WTC11 (cell line): ENCODE results near the gene RTL5. TPM values are rescaled to one million over a fixed set of nuclear protein-coding genes. Genes with fewer than 3 reads are reported as not detected.

ENCODE experiments used
- ATAC-seq: fragments of 200-7000 bp; cut with Tn5 transposase; 2 replicates; pipeline ENCODE4 v1.10.0; 2021; ENCODE audit warnings: mild to moderate bottlenecking, moderate library complexity
- CTCF ChIA-PET: fragments of 300-600 bp; sonication (Branson Sonifier 250); formaldehyde crosslinking; loops from one replicate; lab custom pipeline; 2021; ENCODE audit warnings: antibody characterized with exemption; lab: Charles Lee
- POLR2A ChIA-PET: fragments of 350-600 bp; sonication (Branson Sonifier 250); formaldehyde crosslinking; loops from one replicate; lab custom pipeline; 2021; ENCODE audit warnings: antibody characterized with exemption; lab: Charles Lee
- DNase-seq: peaks from one replicate; pipeline ENCODE4 v3.0.0; 2021; ENCODE audit warnings: low spot score
- H3K27ac Mint-ChIP-seq: 2 replicates; pipeline ENCODE4 v1.8.0; 2021; ENCODE audit warnings: mixed read lengths
- H3K27me3 Mint-ChIP-seq: 2 replicates; pipeline ENCODE4 v1.8.0; 2021; ENCODE audit warnings: low read depth, mild to moderate bottlenecking, moderate library complexity, mixed read lengths
- H3K36me3 Mint-ChIP-seq: 2 replicates; pipeline ENCODE4 v1.8.0; 2021; ENCODE audit warnings: mixed read lengths
- H3K4me1 Mint-ChIP-seq: 2 replicates; pipeline ENCODE4 v1.8.0; 2022; ENCODE audit warnings: mixed read lengths
- H3K4me3 Mint-ChIP-seq: 2 replicates; pipeline ENCODE4 v1.8.0; 2021; ENCODE audit warnings: mild to moderate bottlenecking, moderate library complexity, mixed read lengths
- H3K9me3 Mint-ChIP-seq: 2 replicates; pipeline ENCODE4 v1.8.0; 2021; ENCODE audit warnings: mixed read lengths
- AR ChIP-seq: fragments of 250-450 bp; sonication (Bioruptor Pico); IDR thresholded peaks from 2 replicates; pipeline ENCODE4 v1.9.0; 2021; ENCODE audit warnings: mild to moderate bottlenecking
- ESRRA ChIP-seq: sonication (generic); formaldehyde crosslinking; IDR thresholded peaks from 2 replicates; pipeline ENCODE4 v1.8.1; 2022; ENCODE audit warnings: mild to moderate bottlenecking, missing genetic modification reagents, borderline replicate concordance
- FOXP1 ChIP-seq: sonication (generic); formaldehyde crosslinking; IDR thresholded peaks from 2 replicates; pipeline ENCODE4 v1.8.0; 2022; ENCODE audit warnings: missing genetic modification reagents, mild to moderate bottlenecking, moderate library complexity, borderline replicate concordance
- HMGXB4 ChIP-seq: sonication (generic); formaldehyde crosslinking; IDR thresholded peaks from 2 replicates; pipeline ENCODE4 v1.8.1; 2023; ENCODE audit warnings: mild to moderate bottlenecking, moderate library complexity, missing genetic modification reagents
- KAT7 ChIP-seq: sonication (generic); formaldehyde crosslinking; IDR thresholded peaks from 2 replicates; pipeline ENCODE4 v1.8.1; 2023; ENCODE audit warnings: missing genetic modification reagents, mild to moderate bottlenecking, borderline replicate concordance
- MYBL2 ChIP-seq: sonication (generic); formaldehyde crosslinking; IDR thresholded peaks from 2 replicates; pipeline ENCODE4 v1.8.1; 2023; ENCODE audit warnings: mild to moderate bottlenecking, moderate library complexity, missing genetic modification reagents
- RELA ChIP-seq: sonication (generic); formaldehyde crosslinking; IDR thresholded peaks from 2 replicates; pipeline ENCODE4 v1.8.1; 2022; ENCODE audit warnings: missing genetic modification reagents, mild to moderate bottlenecking, borderline replicate concordance
- TEAD4 ChIP-seq: sonication (generic); formaldehyde crosslinking; IDR thresholded peaks from 2 replicates; pipeline ENCODE4 v1.8.0; 2022; ENCODE audit warnings: mild to moderate bottlenecking, missing genetic modification reagents
- ZNF219 ChIP-seq: sonication (generic); formaldehyde crosslinking; IDR thresholded peaks from 2 replicates; pipeline ENCODE4 v1.8.0; 2023; ENCODE audit warnings: missing genetic modification reagents, mild to moderate bottlenecking, borderline replicate concordance
- ZNF396 ChIP-seq: fragments of 250-450 bp; sonication (Bioruptor Pico); IDR thresholded peaks from 2 replicates; pipeline ENCODE4 v1.8.0; 2021; ENCODE audit warnings: mild to moderate bottlenecking, moderate library complexity, borderline replicate concordance
- ZNF423 ChIP-seq: fragments of 250-450 bp; sonication (Bioruptor Pico); IDR thresholded peaks from 2 replicates; pipeline ENCODE4 v2.1.2; 2022; ENCODE audit warnings: mild to moderate bottlenecking, moderate library complexity
- total RNA-seq: library from RNA; stranded (reverse); gene quantifications from 3 replicates; pipeline ENCODE4 v1.2.3, GENCODE V29; 2021
- TF ChIP-seq, protein P1 (sequence below): sonication (generic); formaldehyde crosslinking; IDR thresholded peaks from 2 replicates; pipeline ENCODE4 v1.8.0; 2023; ENCODE audit warnings: missing genetic modification reagents, mild to moderate bottlenecking, borderline replicate concordance
- TF ChIP-seq, protein P2 (sequence below): sonication (generic); formaldehyde crosslinking; IDR thresholded peaks from 2 replicates; pipeline ENCODE4 v1.8.1; 2022; ENCODE audit warnings: low read depth, missing genetic modification reagents, borderline replicate concordance
- TF ChIP-seq, protein P3 (sequence below): sonication (generic); formaldehyde crosslinking; conservative IDR thresholded peaks from 2 replicates; pipeline ENCODE4 v1.8.1; 2022; ENCODE audit warnings: mild to moderate bottlenecking, missing genetic modification reagents
- TF ChIP-seq, protein P4 (sequence below): sonication (generic); formaldehyde crosslinking; IDR thresholded peaks from 2 replicates; pipeline ENCODE4 v1.8.0; 2023; ENCODE audit warnings: mild to moderate bottlenecking, missing genetic modification reagents

The RTL5 gene
- total RNA-seq, 1 experiment from 2014 or later, result 1.3 TPM

- Mint-ChIP-seq H3K4me1 (peaks cover 33% of the 10 kb centered on the region), H3K36me3 (no peaks in the 10 kb centered on the region), H3K9me3 (no peaks in the 10 kb centered on the region), H3K27me3 (no peaks in the 10 kb centered on the region), H3K27ac (no peak overlapping the region), H3K4me3 (no peak overlapping the region)
- POLR2A ChIA-PET, result no interaction called here
- ATAC-seq (no peak), DNase-seq (no peak)
- no peak for TF ChIP-seq TEAD4 (CRISPR knock-in tag)
- TF ChIP-seq, protein P1, sequence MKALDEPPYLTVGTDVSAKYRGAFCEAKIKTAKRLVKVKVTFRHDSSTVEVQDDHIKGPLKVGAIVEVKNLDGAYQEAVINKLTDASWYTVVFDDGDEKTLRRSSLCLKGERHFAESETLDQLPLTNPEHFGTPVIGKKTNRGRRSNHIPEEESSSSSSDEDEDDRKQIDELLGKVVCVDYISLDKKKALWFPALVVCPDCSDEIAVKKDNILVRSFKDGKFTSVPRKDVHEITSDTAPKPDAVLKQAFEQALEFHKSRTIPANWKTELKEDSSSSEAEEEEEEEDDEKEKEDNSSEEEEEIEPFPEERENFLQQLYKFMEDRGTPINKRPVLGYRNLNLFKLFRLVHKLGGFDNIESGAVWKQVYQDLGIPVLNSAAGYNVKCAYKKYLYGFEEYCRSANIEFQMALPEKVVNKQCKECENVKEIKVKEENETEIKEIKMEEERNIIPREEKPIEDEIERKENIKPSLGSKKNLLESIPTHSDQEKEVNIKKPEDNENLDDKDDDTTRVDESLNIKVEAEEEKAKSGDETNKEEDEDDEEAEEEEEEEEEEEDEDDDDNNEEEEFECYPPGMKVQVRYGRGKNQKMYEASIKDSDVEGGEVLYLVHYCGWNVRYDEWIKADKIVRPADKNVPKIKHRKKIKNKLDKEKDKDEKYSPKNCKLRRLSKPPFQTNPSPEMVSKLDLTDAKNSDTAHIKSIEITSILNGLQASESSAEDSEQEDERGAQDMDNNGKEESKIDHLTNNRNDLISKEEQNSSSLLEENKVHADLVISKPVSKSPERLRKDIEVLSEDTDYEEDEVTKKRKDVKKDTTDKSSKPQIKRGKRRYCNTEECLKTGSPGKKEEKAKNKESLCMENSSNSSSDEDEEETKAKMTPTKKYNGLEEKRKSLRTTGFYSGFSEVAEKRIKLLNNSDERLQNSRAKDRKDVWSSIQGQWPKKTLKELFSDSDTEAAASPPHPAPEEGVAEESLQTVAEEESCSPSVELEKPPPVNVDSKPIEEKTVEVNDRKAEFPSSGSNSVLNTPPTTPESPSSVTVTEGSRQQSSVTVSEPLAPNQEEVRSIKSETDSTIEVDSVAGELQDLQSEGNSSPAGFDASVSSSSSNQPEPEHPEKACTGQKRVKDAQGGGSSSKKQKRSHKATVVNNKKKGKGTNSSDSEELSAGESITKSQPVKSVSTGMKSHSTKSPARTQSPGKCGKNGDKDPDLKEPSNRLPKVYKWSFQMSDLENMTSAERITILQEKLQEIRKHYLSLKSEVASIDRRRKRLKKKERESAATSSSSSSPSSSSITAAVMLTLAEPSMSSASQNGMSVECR (CRISPR knock-in tag), result no peak
- no peak for TF ChIP-seq KAT7
- TF ChIP-seq RELA (CRISPR knock-in tag), result no peak
- no peak for TF ChIP-seq ZNF423 (CRISPR knock-in tag)
- TF ChIP-seq ZNF219, result no peak
- TF ChIP-seq, protein P2, sequence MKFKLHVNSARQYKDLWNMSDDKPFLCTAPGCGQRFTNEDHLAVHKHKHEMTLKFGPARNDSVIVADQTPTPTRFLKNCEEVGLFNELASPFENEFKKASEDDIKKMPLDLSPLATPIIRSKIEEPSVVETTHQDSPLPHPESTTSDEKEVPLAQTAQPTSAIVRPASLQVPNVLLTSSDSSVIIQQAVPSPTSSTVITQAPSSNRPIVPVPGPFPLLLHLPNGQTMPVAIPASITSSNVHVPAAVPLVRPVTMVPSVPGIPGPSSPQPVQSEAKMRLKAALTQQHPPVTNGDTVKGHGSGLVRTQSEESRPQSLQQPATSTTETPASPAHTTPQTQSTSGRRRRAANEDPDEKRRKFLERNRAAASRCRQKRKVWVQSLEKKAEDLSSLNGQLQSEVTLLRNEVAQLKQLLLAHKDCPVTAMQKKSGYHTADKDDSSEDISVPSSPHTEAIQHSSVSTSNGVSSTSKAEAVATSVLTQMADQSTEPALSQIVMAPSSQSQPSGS (CRISPR knock-in tag), result no peak
- TF ChIP-seq AR, result no peak
- TF ChIP-seq MYBL2 (CRISPR knock-in tag), result no peak
- no peak for TF ChIP-seq ZNF396 (CRISPR knock-in tag)
- TF ChIP-seq, protein P3, sequence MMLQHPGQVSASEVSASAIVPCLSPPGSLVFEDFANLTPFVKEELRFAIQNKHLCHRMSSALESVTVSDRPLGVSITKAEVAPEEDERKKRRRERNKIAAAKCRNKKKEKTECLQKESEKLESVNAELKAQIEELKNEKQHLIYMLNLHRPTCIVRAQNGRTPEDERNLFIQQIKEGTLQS (CRISPR knock-in tag), result no peak
- TF ChIP-seq HMGXB4 (CRISPR knock-in tag), result no peak
- no peak for TF ChIP-seq ESRRA (CRISPR knock-in tag)
- TF ChIP-seq, protein P4, sequence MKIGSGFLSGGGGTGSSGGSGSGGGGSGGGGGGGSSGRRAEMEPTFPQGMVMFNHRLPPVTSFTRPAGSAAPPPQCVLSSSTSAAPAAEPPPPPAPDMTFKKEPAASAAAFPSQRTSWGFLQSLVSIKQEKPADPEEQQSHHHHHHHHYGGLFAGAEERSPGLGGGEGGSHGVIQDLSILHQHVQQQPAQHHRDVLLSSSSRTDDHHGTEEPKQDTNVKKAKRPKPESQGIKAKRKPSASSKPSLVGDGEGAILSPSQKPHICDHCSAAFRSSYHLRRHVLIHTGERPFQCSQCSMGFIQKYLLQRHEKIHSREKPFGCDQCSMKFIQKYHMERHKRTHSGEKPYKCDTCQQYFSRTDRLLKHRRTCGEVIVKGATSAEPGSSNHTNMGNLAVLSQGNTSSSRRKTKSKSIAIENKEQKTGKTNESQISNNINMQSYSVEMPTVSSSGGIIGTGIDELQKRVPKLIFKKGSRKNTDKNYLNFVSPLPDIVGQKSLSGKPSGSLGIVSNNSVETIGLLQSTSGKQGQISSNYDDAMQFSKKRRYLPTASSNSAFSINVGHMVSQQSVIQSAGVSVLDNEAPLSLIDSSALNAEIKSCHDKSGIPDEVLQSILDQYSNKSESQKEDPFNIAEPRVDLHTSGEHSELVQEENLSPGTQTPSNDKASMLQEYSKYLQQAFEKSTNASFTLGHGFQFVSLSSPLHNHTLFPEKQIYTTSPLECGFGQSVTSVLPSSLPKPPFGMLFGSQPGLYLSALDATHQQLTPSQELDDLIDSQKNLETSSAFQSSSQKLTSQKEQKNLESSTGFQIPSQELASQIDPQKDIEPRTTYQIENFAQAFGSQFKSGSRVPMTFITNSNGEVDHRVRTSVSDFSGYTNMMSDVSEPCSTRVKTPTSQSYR (CRISPR knock-in tag), result no peak
- no peak for TF ChIP-seq FOXP1 (CRISPR knock-in tag)
- CTCF ChIA-PET, result interaction anchor here (0.9 to 1.0 kb wide), 2 partner anchors 11 to 86 kb away, joined by 3 read pairs; no protein-coding TSS in a partner anchor
Observed at GRCh38 chrX:72105436-72105835, 26.3 kb downstream of the RTL5 start.
